Keratinocyte (primary cell): Measurements from ENCODE around the gene CPOX. TPM values are rescaled to one million over a fixed set of nuclear protein-coding genes. Genes with fewer than 3 reads are reported as not detected.

Experiments used
- DNase-seq: peaks from one replicate; pipeline ENCODE4 v3.0.0-alpha.2; 2011; ENCODE audit warnings: low read depth, missing footprints, low spot score
- FAIRE-seq: peaks from 2 replicates; lab custom pipeline; 2011; peaks lifted over from hg19 to GRCh38; lab: Jason Lieb, UNC
- H2AFZ ChIP-seq: 2 replicates; pipeline ENCODE4 v1.6.0; 2012; ENCODE audit warnings: low read length, control low read depth, inconsistent platforms; ENCODE audit not compliant: control insufficient read depth
- H3K27ac ChIP-seq: 2 replicates; pipeline ENCODE4 v1.5.1; 2011; ENCODE audit warnings: low read length; ENCODE audit not compliant: control insufficient read depth, insufficient read depth
- H3K27me3 ChIP-seq: 3 replicates; pipeline ENCODE4 v1.6.0; 2011; ENCODE audit warnings: low read length; ENCODE audit not compliant: control insufficient read depth, insufficient read depth; ENCODE audit errors: extremely low read depth
- H3K36me3 ChIP-seq, 2 experiments: 2 replicates in 1 of 2; 3 replicates in 1 of 2; pipeline ENCODE4 v1.5.1; 2011; ENCODE audit warnings: low read length in 2 of 2, mild to moderate bottlenecking in 1 of 2; ENCODE audit not compliant: control insufficient read depth in 2 of 2, insufficient read depth in 2 of 2; ENCODE audit errors: extremely low read depth in 1 of 2
- H3K4me1 ChIP-seq: 3 replicates; pipeline ENCODE4 v1.5.1; 2011; ENCODE audit warnings: low read length; ENCODE audit not compliant: control insufficient read depth, insufficient read depth; ENCODE audit errors: extremely low read depth
- H3K4me2 ChIP-seq: 3 replicates; pipeline ENCODE4 v1.6.0; 2011; ENCODE audit warnings: low read depth, low read length; ENCODE audit not compliant: control insufficient read depth, insufficient read depth; ENCODE audit errors: extremely low read depth
- H3K4me3 ChIP-seq, 3 experiments: fragments of 200-600 bp in 1 of 3; sonication (generic) in 1 of 3; 2 replicates in 2 of 3; 3 replicates in 1 of 3; pipeline ENCODE4 v1.5.1; 2011 to 2016; ENCODE audit warnings: low read length in 3 of 3, mild to moderate bottlenecking in 3 of 3, control low read depth in 2 of 3, inconsistent platforms in 1 of 3, low read depth in 1 of 3, mixed read lengths in 1 of 3, mixed run types in 1 of 3, moderate library complexity in 1 of 3; ENCODE audit not compliant: control insufficient read depth in 2 of 3, insufficient read depth in 2 of 3; ENCODE audit errors: extremely low read depth in 1 of 3
- H3K79me2 ChIP-seq: 2 replicates; pipeline ENCODE4 v1.6.0; 2012; ENCODE audit warnings: low read length; ENCODE audit not compliant: control insufficient read depth, insufficient read depth
- H3K9ac ChIP-seq: 3 replicates; pipeline ENCODE4 v1.6.0; 2011; ENCODE audit warnings: low read length; ENCODE audit not compliant: control insufficient read depth, insufficient read depth; ENCODE audit errors: extremely low read depth
- H3K9me1 ChIP-seq: 3 replicates; pipeline ENCODE4 v1.6.0; 2011; ENCODE audit warnings: low read length; ENCODE audit not compliant: control insufficient read depth, insufficient read depth; ENCODE audit errors: extremely low read depth
- H3K9me3 ChIP-seq: 2 replicates; pipeline ENCODE4 v1.5.1; 2012; ENCODE audit warnings: low read depth, low read length; ENCODE audit not compliant: control insufficient read depth
- H4K20me1 ChIP-seq: 3 replicates; pipeline ENCODE4 v1.6.0; 2011; ENCODE audit warnings: low read length; ENCODE audit not compliant: control insufficient read depth, insufficient read depth; ENCODE audit errors: extremely low read depth
- EZH2 ChIP-seq: IDR thresholded peaks from one replicate; pipeline ENCODE4 v1.6.1; 2012; ENCODE audit warnings: inconsistent platforms, mild to moderate bottlenecking, low read length, moderate library complexity
- dilution Hi-C: fragments of 300-500 bp; cut with MboI; formaldehyde crosslinking; loops from one replicate; pipeline ENCODE4 v1.7.0; 2020; ENCODE audit warnings: low sequenced_read_pairs; ENCODE audit not compliant: extremely low pct_ligation_motif_present
- polyA plus RNA-seq, 5 experiments: library from polyadenylated mRNA; depleted of rRNA in 3 of 5; stranded (reverse) in 3 of 5; stranded (forward) in 1 of 5; unstranded in 1 of 5; fragments of >200 nt; gene quantifications; 1 replicate in 1 of 5; 2 replicates in 3 of 5; 3 replicates in 1 of 5; pipeline versions ENCODE4 v1.2.1 to v1.2.3, GENCODE V29; 2011 to 2012; ENCODE audit warnings: missing spikeins in 2 of 5, low read depth in 1 of 5, low replicate concordance in 1 of 5
- TF ChIP-seq, protein P1 (sequence below), 3 experiments: IDR thresholded peaks in 1 of 3; conservative IDR thresholded peaks in 1 of 3; optimal IDR thresholded peaks in 1 of 3; 2 replicates in 2 of 3; 3 replicates in 1 of 3; pipeline versions ENCODE3 to v1.5.1; 2011; ENCODE audit warnings: low read length in 3 of 3, mild to moderate bottlenecking in 3 of 3, moderate library complexity in 2 of 3, control low read depth in 1 of 3, inconsistent platforms in 1 of 3; ENCODE audit not compliant: insufficient read depth in 2 of 3; ENCODE audit errors: extremely low read depth in 1 of 3

Gene CPOX
- polyA plus RNA-seq, 1 donor (not counting 4 experiments of a cell fraction or from before 2014, with no cell fraction given), result 29.4 TPM

DNA sequence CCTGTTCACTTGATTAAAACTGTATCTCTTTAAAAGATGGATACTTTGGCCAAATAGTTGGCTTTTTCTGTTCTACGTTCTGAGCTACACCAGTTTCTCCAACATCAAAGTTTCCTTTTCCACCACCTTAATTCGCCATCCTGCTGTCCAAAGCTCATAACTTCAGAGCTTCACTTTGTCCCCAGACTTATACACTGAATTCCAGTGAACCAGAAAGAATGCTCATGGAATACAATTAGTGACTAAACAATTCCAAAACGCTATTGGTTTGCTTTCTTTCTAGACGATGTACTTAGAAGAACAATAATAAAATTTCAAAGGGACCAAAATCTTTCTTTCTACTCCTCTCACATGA, 38.4 kb downstream of the CPOX start:
- H3K27ac ChIP-seq, result no peak overlapping the region
- DNase-seq (no peak), FAIRE-seq (no peak)
- H3K9ac ChIP-seq, result no peak overlapping the region
- H3K4me3 ChIP-seq, result no peak overlapping the region
- dilution Hi-C loops, result no loop called here
- no peaks in the 10 kb centered on the region for H3K9me1 ChIP-seq
- no peak overlapping the region for H3K4me2 ChIP-seq
- no peaks in the 10 kb centered on the region for H3K79me2 ChIP-seq
- H3K36me3 ChIP-seq, result no peaks in the 10 kb centered on the region
- no peaks in the 10 kb centered on the region for H4K20me1 ChIP-seq
- H3K9me3 ChIP-seq, result no peaks in the 10 kb centered on the region
- H2AFZ ChIP-seq, result no peak overlapping the region
- no peaks in the 10 kb centered on the region for H3K4me1 ChIP-seq
- no peak for TF ChIP-seq EZH2
- TF ChIP-seq, protein P1, sequence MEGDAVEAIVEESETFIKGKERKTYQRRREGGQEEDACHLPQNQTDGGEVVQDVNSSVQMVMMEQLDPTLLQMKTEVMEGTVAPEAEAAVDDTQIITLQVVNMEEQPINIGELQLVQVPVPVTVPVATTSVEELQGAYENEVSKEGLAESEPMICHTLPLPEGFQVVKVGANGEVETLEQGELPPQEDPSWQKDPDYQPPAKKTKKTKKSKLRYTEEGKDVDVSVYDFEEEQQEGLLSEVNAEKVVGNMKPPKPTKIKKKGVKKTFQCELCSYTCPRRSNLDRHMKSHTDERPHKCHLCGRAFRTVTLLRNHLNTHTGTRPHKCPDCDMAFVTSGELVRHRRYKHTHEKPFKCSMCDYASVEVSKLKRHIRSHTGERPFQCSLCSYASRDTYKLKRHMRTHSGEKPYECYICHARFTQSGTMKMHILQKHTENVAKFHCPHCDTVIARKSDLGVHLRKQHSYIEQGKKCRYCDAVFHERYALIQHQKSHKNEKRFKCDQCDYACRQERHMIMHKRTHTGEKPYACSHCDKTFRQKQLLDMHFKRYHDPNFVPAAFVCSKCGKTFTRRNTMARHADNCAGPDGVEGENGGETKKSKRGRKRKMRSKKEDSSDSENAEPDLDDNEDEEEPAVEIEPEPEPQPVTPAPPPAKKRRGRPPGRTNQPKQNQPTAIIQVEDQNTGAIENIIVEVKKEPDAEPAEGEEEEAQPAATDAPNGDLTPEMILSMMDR (optimal IDR thresholded peaks at IDR 0.05 in 1 of 3, IDR thresholded peaks at IDR 0.05 in 1 of 3, conservative IDR thresholded peaks at IDR 0.05 in 1 of 3; ENCODE audit: extremely low read depth in 1 of 3, insufficient read depth in 2 of 3, low read length in 3 of 3), result no peak
- no peaks in the 10 kb centered on the region for H3K27me3 ChIP-seq

DNA sequence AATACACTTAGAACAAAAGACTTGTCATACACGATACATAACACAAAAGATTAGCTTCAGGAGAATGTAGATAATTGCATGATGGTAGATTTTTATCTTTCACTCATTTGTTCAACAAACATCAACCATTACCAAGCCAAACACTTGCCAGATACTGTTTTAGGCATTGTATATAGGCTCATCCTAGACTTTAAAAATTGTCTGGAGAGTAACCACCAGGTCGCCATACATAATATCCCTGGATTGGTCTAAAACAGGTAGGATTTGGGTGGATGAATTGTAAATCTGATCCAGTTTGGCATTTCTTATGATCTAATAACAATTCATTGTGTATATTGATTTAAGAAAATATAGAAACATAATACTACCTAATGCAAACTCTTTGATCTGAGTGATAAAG, 38.8 kb downstream of the CPOX start:
- FAIRE-seq, result no peak
- no peak for TF ChIP-seq EZH2
- TF ChIP-seq, protein P1 (optimal IDR thresholded peaks at IDR 0.05 in 1 of 3, IDR thresholded peaks at IDR 0.05 in 1 of 3, conservative IDR thresholded peaks at IDR 0.05 in 1 of 3; ENCODE audit: extremely low read depth in 1 of 3, insufficient read depth in 2 of 3, low read length in 3 of 3), result no peak
- Histone ChIP-seq H3K27me3 (no peaks in the 10 kb centered on the region), H3K9me1 (no peaks in the 10 kb centered on the region), H3K9ac (no peak overlapping the region), H3K4me3 (no peak overlapping the region), H3K27ac (no peak overlapping the region), H3K4me2 (no peak overlapping the region), H3K9me3 (no peaks in the 10 kb centered on the region), H3K79me2 (no peaks in the 10 kb centered on the region), H2AFZ (no peak overlapping the region), H3K36me3 (no peaks in the 10 kb centered on the region), H3K4me1 (no peaks in the 10 kb centered on the region), H4K20me1 (no peaks in the 10 kb centered on the region)
- dilution Hi-C loops, result no loop called here
- no peak for DNase-seq
